Keratinocyte (primary cell): ENCODE measurements around the gene PAX3. TPM values are rescaled to one million over a fixed set of nuclear protein-coding genes. Genes with fewer than 3 reads are reported as not detected.

Source experiments
- DNase-seq: peaks from one replicate; pipeline ENCODE4 v3.0.0-alpha.2; 2011; ENCODE audit warnings: low read depth, missing footprints, low spot score
- FAIRE-seq: peaks from 2 replicates; lab custom pipeline; 2011; peaks lifted over from hg19 to GRCh38; lab: Jason Lieb, UNC
- H2AFZ ChIP-seq: 2 replicates; pipeline ENCODE4 v1.6.0; 2012; ENCODE audit warnings: low read length, control low read depth, inconsistent platforms; ENCODE audit not compliant: control insufficient read depth
- H3K27ac ChIP-seq: 2 replicates; pipeline ENCODE4 v1.5.1; 2011; ENCODE audit warnings: low read length; ENCODE audit not compliant: control insufficient read depth, insufficient read depth
- H3K27me3 ChIP-seq: 3 replicates; pipeline ENCODE4 v1.6.0; 2011; ENCODE audit warnings: low read length; ENCODE audit not compliant: control insufficient read depth, insufficient read depth; ENCODE audit errors: extremely low read depth
- H3K36me3 ChIP-seq, 2 experiments: 2 replicates in 1 of 2; 3 replicates in 1 of 2; pipeline ENCODE4 v1.5.1; 2011; ENCODE audit warnings: low read length in 2 of 2, mild to moderate bottlenecking in 1 of 2; ENCODE audit not compliant: control insufficient read depth in 2 of 2, insufficient read depth in 2 of 2; ENCODE audit errors: extremely low read depth in 1 of 2
- H3K4me1 ChIP-seq: 3 replicates; pipeline ENCODE4 v1.5.1; 2011; ENCODE audit warnings: low read length; ENCODE audit not compliant: control insufficient read depth, insufficient read depth; ENCODE audit errors: extremely low read depth
- H3K4me2 ChIP-seq: 3 replicates; pipeline ENCODE4 v1.6.0; 2011; ENCODE audit warnings: low read depth, low read length; ENCODE audit not compliant: control insufficient read depth, insufficient read depth; ENCODE audit errors: extremely low read depth
- H3K4me3 ChIP-seq, 3 experiments: fragments of 200-600 bp in 1 of 3; sonication (generic) in 1 of 3; 2 replicates in 2 of 3; 3 replicates in 1 of 3; pipeline ENCODE4 v1.5.1; 2011 to 2016; ENCODE audit warnings: low read length in 3 of 3, mild to moderate bottlenecking in 3 of 3, control low read depth in 2 of 3, inconsistent platforms in 1 of 3, low read depth in 1 of 3, mixed read lengths in 1 of 3, mixed run types in 1 of 3, moderate library complexity in 1 of 3; ENCODE audit not compliant: control insufficient read depth in 2 of 3, insufficient read depth in 2 of 3; ENCODE audit errors: extremely low read depth in 1 of 3
- H3K79me2 ChIP-seq: 2 replicates; pipeline ENCODE4 v1.6.0; 2012; ENCODE audit warnings: low read length; ENCODE audit not compliant: control insufficient read depth, insufficient read depth
- H3K9ac ChIP-seq: 3 replicates; pipeline ENCODE4 v1.6.0; 2011; ENCODE audit warnings: low read length; ENCODE audit not compliant: control insufficient read depth, insufficient read depth; ENCODE audit errors: extremely low read depth
- H3K9me1 ChIP-seq: 3 replicates; pipeline ENCODE4 v1.6.0; 2011; ENCODE audit warnings: low read length; ENCODE audit not compliant: control insufficient read depth, insufficient read depth; ENCODE audit errors: extremely low read depth
- H3K9me3 ChIP-seq: 2 replicates; pipeline ENCODE4 v1.5.1; 2012; ENCODE audit warnings: low read depth, low read length; ENCODE audit not compliant: control insufficient read depth
- H4K20me1 ChIP-seq: 3 replicates; pipeline ENCODE4 v1.6.0; 2011; ENCODE audit warnings: low read length; ENCODE audit not compliant: control insufficient read depth, insufficient read depth; ENCODE audit errors: extremely low read depth
- CTCF ChIP-seq, 3 experiments: IDR thresholded peaks in 1 of 3; conservative IDR thresholded peaks in 1 of 3; optimal IDR thresholded peaks in 1 of 3; 2 replicates in 2 of 3; 3 replicates in 1 of 3; pipeline versions ENCODE3 to v1.5.1; 2011; ENCODE audit warnings: low read length in 3 of 3, mild to moderate bottlenecking in 3 of 3, moderate library complexity in 2 of 3, control low read depth in 1 of 3, inconsistent platforms in 1 of 3; ENCODE audit not compliant: insufficient read depth in 2 of 3; ENCODE audit errors: extremely low read depth in 1 of 3
- EZH2 ChIP-seq: IDR thresholded peaks from one replicate; pipeline ENCODE4 v1.6.1; 2012; ENCODE audit warnings: inconsistent platforms, mild to moderate bottlenecking, low read length, moderate library complexity
- dilution Hi-C: fragments of 300-500 bp; cut with MboI; formaldehyde crosslinking; loops from one replicate; pipeline ENCODE4 v1.7.0; 2020; ENCODE audit warnings: low sequenced_read_pairs; ENCODE audit not compliant: extremely low pct_ligation_motif_present
- polyA plus RNA-seq, 5 experiments: library from polyadenylated mRNA; depleted of rRNA in 3 of 5; stranded (reverse) in 3 of 5; stranded (forward) in 1 of 5; unstranded in 1 of 5; fragments of >200 nt; gene quantifications; 1 replicate in 1 of 5; 2 replicates in 3 of 5; 3 replicates in 1 of 5; pipeline versions ENCODE4 v1.2.1 to v1.2.3, GENCODE V29; 2011 to 2012; ENCODE audit warnings: missing spikeins in 2 of 5, low read depth in 1 of 5, low replicate concordance in 1 of 5

PAX3 gene
- polyA plus RNA-seq, 1 donor (not counting 4 experiments of a cell fraction or from before 2014, with no cell fraction given), result not detected

GRCh38 chr2:222212571-222212970, 86.2 kb downstream of the PAX3 start:
- H3K79me2 ChIP-seq, result no peaks in the 10 kb centered on the region
- FAIRE-seq (no peak), DNase-seq (no peak)
- H3K27me3 ChIP-seq, result no peaks in the 10 kb centered on the region
- no peak overlapping the region for H3K27ac ChIP-seq
- H3K36me3 ChIP-seq, result no peaks in the 10 kb centered on the region
- no peaks in the 10 kb centered on the region for H3K4me1 ChIP-seq
- TF ChIP-seq CTCF (optimal IDR thresholded peaks at IDR 0.05 in 1 of 3, IDR thresholded peaks at IDR 0.05 in 1 of 3, conservative IDR thresholded peaks at IDR 0.05 in 1 of 3; ENCODE audit: extremely low read depth in 1 of 3, insufficient read depth in 2 of 3, low read length in 3 of 3) (no peak), EZH2 (no peak)
- H3K4me3 ChIP-seq, result no peak overlapping the region
- dilution Hi-C loops, result no loop called here
- no peaks in the 10 kb centered on the region for H4K20me1 ChIP-seq
- no peak overlapping the region for H2AFZ ChIP-seq
- no peaks in the 10 kb centered on the region for H3K9me3 ChIP-seq
- no peak overlapping the region for H3K9ac ChIP-seq
- no peak overlapping the region for H3K4me2 ChIP-seq
- H3K9me1 ChIP-seq, result no peaks in the 10 kb centered on the region

- Histone ChIP-seq H3K79me2 (no peaks in the 10 kb centered on the region), H3K4me1 (no peaks in the 10 kb centered on the region), H3K27ac (no peak overlapping the region), H2AFZ (no peak overlapping the region), H3K4me3 (no peak overlapping the region), H3K9me3 (no peaks in the 10 kb centered on the region), H4K20me1 (no peaks in the 10 kb centered on the region), H3K36me3 (no peaks in the 10 kb centered on the region), H3K9me1 (no peaks in the 10 kb centered on the region), H3K9ac (no peak overlapping the region), H3K27me3 (no peaks in the 10 kb centered on the region), H3K4me2 (no peak overlapping the region)
- TF ChIP-seq CTCF (optimal IDR thresholded peaks at IDR 0.05 in 1 of 3, IDR thresholded peaks at IDR 0.05 in 1 of 3, conservative IDR thresholded peaks at IDR 0.05 in 1 of 3; ENCODE audit: extremely low read depth in 1 of 3, insufficient read depth in 2 of 3, low read length in 3 of 3) (no peak), EZH2 (no peak)
- FAIRE-seq, result no peak
- no peak for DNase-seq
- dilution Hi-C loops, result no loop called here
Measured at GRCh38 chr2:222208010-222208690, 90.6 kb downstream of the PAX3 start.
